ENCODE measurements around the gene IGLON5.

GRCh38 chr19:51371186-51371690, 59.8 kb downstream of the IGLON5 start:
- TF ChIP-seq, protein P1, sequence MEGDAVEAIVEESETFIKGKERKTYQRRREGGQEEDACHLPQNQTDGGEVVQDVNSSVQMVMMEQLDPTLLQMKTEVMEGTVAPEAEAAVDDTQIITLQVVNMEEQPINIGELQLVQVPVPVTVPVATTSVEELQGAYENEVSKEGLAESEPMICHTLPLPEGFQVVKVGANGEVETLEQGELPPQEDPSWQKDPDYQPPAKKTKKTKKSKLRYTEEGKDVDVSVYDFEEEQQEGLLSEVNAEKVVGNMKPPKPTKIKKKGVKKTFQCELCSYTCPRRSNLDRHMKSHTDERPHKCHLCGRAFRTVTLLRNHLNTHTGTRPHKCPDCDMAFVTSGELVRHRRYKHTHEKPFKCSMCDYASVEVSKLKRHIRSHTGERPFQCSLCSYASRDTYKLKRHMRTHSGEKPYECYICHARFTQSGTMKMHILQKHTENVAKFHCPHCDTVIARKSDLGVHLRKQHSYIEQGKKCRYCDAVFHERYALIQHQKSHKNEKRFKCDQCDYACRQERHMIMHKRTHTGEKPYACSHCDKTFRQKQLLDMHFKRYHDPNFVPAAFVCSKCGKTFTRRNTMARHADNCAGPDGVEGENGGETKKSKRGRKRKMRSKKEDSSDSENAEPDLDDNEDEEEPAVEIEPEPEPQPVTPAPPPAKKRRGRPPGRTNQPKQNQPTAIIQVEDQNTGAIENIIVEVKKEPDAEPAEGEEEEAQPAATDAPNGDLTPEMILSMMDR (conservative IDR thresholded peaks at IDR 0.05) = no peak
- no peak for TF ChIP-seq EZH2 (IDR thresholded peaks at IDR 0.05; ENCODE audit: low read depth)
